ENCODE data around the gene BBX.
"Not testable (repeated sequence)": the region's sequence is repeated elsewhere in the genome, so short reads cannot be mapped to it uniquely, and the experiment has no call there.

The BBX gene

DNA sequence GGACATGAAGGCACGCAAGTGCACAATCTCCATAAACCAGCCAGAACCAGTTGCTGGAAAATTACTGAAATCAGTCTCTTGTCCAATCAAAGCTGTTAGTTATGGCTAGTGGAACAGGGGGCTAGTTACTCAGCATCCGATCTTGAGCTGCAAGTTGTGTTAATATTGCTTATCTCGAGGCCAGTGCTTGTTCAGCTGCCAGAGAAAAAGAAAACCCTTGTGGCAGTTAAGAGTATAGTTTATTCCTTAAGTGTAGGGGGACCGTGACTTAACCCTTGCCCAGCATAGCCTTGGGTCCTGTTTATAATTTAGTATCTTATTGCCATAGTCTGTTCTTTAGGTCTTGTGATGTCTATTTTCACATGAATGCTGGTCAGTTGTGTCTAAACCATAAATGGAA is 299.5 kb downstream of the BBX start:
- Mint-ChIP-seq H3K36me3 (ENCODE audit: low read depth) (no peaks in the 10 kb centered on the region), H3K9me3 (no peaks in the 10 kb centered on the region), H3K4me1 (ENCODE audit: low read depth) (no peaks in the 10 kb centered on the region), H3K4me3 (no peak overlapping the region), H3K27ac (no peak overlapping the region), H3K27me3 (ENCODE audit: low read depth) (peaks cover 11% of the 10 kb centered on the region)
- DNase-seq (ENCODE audit: low spot score) = no peak

DNA sequence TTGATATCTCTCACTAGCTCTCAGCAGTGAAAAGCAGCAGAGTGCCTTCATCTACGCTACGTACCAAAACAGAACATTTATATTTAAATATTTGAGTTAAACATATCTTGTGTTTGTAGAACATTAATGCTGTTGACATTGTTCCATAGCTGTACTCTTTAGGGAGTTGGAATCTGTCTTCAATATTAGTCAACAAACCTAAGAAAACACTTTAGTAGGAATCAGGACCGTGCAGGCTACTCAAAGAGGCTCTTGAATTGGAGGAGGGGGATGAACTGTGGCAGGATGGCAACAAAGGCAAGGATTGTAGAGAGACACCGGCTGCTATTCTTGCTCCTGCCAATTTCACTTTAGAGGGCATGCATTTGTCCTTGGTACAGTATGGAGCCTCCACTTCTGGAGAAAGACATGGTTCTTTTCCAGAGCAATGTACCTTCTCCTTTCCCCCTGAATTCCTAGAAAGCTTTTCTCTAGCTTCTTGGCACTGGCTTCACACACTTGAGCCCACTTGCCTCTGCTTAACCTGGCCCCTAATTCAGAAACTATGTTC is 302.1 kb downstream of the BBX start:
- no peak overlapping the region for H3K27ac Mint-ChIP-seq
- DNase-seq (ENCODE audit: low spot score) = no peak
- peaks cover 6% of the 10 kb centered on the region for H3K27me3 Mint-ChIP-seq (ENCODE audit: low read depth)
- no peak overlapping the region for H3K4me3 Mint-ChIP-seq
- no peaks in the 10 kb centered on the region for H3K36me3 Mint-ChIP-seq (ENCODE audit: low read depth)
- H3K4me1 Mint-ChIP-seq (ENCODE audit: low read depth) = no peaks in the 10 kb centered on the region
- H3K9me3 Mint-ChIP-seq = no peaks in the 10 kb centered on the region

DNA sequence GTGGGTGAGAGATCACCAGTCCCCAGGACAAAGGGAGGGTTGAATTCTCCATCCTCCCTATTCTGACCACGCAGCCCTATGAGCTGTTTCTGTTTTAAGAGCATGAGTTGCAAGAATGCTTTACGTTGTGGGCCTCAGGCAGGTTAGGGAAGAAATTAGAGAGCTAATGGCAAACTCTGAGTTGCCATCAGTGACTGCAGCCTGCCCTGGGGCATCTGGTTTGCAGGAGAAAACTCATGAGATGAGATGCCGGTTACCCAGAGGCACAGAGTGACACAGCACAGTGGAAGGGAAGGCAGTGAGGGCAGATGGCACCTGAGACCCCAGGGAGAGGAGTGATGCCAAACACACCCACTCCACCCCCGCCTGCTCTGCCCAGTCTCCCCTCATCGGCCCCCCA is 302.8 kb downstream of the BBX start:
- Mint-ChIP-seq H3K36me3 (ENCODE audit: low read depth) (no peaks in the 10 kb centered on the region), H3K27ac (no peak overlapping the region), H3K4me1 (ENCODE audit: low read depth) (no peaks in the 10 kb centered on the region), H3K4me3 (no peak overlapping the region), H3K27me3 (ENCODE audit: low read depth) (peaks cover 6% of the 10 kb centered on the region), H3K9me3 (no peaks in the 10 kb centered on the region)
- DNase-seq (ENCODE audit: low spot score) = no peak

DNA sequence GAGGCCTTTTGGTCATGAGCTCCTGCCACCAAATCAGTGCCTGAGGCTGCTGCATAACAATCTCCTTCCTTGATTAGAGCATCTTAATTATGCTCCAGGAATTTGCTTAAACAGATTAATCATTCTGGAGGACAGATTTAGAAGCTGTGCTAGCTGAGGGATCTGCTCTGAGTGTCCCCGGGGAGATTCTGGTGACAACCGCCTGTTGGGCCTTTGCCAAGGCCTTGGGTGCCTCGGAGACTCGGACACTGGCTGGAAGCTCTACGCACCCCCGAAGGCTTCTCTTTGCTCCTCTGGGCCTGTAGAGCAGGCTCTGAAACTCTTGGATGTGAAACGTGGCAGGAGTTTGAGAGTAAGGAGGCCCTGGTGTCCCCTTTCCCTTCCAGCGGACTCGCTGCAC is 304.0 kb downstream of the BBX start:
- Mint-ChIP-seq H3K4me3 (no peak overlapping the region), H3K27ac (no peak overlapping the region), H3K36me3 (ENCODE audit: low read depth) (no peaks in the 10 kb centered on the region), H3K9me3 (no peaks in the 10 kb centered on the region), H3K4me1 (ENCODE audit: low read depth) (no peaks in the 10 kb centered on the region), H3K27me3 (ENCODE audit: low read depth) (peaks cover 4% of the 10 kb centered on the region)
- no peak for DNase-seq (ENCODE audit: low spot score)

DNA sequence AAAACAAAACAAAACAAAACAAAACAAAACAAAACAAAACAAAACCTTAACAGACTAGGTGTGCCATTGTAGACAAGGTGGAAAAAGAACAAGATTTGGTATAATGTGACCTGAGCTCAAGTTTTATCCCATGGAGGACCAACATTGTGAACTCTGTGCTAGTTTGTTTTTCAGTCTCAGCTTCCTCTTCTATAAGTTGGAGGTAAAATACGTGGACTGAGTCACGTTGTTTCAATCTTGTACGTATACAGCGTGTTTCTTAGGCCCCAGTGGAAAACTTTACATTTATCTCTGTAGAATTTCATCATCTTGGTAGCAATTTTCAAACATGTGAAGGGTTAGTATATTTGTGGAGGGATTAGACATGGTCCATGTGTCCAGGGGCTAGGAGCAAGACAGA is 306.4 kb downstream of the BBX start:
- H3K36me3 Mint-ChIP-seq (ENCODE audit: low read depth) = no peaks in the 10 kb centered on the region
- no peaks in the 10 kb centered on the region for H3K4me1 Mint-ChIP-seq (ENCODE audit: low read depth)

DNA sequence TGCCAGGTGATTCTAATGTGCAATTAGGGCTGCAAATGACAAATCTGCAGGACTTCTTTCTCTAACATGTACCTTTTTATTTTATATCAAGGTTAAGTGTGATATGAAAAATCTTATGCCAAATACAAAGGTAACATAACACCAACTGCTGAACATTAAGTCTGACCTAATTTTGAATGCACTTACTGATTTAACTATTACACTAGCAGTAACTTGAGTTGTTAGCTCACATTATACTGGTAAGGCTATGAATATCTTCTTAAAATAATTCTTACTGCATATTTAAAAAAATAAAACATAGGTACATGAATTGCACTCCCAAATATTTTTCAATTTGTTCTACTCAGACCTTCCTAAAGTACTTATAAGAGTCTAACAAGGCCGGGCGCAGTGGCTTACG is 308.8 kb downstream of the BBX start:
- Mint-ChIP-seq H3K4me3 (no peak overlapping the region), H3K36me3 (ENCODE audit: low read depth) (no peaks in the 10 kb centered on the region), H3K27ac (no peak overlapping the region), H3K4me1 (ENCODE audit: low read depth) (no peaks in the 10 kb centered on the region), H3K9me3 (no peaks in the 10 kb centered on the region), H3K27me3 (ENCODE audit: low read depth) (no peaks in the 10 kb centered on the region)
- DNase-seq (ENCODE audit: low spot score) = no peak

More for the DNA sequence above, 306.4 kb downstream of the BBX start:
- Mint-ChIP-seq H3K9me3 (no peaks in the 10 kb centered on the region), H3K27ac (no peak overlapping the region), H3K27me3 (ENCODE audit: low read depth) (no peaks in the 10 kb centered on the region), H3K4me3 (no peak overlapping the region)
- no peak for DNase-seq (ENCODE audit: low spot score)

DNA sequence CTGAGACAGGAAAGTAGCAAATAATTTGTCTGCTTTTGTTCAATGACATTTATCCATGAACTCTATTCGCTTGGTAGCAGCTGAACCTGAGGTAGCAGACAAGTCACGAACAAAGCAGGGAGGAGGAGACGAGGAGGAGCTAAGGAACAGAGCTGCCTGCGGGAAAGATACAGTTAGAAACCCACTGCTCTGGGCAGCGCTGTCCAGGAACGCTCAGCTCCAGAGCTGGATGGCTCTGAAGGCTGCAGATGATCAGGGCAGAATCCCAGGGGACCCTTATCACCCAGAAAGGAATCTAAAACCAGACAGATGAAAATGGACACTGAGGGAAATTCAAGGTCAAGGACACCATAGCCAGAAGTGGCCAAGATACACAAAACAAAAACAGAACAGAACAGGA is 310.3 kb downstream of the BBX start:
- Mint-ChIP-seq H3K4me3 (no peak overlapping the region), H3K36me3 (ENCODE audit: low read depth) (no peaks in the 10 kb centered on the region), H3K9me3 (no peaks in the 10 kb centered on the region), H3K27ac (no peak overlapping the region), H3K4me1 (ENCODE audit: low read depth) (no peaks in the 10 kb centered on the region), H3K27me3 (ENCODE audit: low read depth) (no peaks in the 10 kb centered on the region)
- DNase-seq (ENCODE audit: low spot score) = no peak

DNA sequence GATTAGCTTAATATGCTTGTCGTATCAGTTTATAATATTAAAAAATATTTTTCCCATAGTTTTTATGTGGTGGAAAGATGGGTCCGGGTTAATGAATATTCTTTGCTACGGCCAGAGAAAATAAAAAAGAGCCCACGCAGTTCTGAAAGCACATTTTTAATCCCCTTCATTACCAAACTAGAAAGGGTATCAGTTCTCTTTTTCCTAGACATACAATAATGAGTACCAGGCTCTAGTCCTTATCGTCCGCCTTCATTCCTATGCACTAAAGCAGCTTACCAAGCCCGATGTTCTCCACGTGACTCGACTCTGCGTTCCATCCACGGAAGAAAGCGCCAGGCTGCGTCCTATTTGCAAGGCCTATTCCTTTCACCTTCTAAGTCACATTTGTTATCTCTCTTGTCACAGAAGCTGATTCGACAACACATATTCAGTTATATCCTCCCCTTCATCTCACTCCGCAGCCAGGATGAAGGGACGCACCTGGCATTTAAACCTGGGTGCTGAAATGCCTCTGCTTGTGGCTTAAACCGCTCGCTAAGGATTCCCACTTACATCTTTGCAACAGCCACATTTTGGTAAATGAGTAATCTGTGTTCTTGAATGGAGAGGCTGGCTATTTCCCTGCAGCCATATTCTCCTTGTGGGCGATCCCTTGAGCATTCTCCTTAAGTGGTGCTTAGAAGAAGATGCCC is 311.1 kb downstream of the BBX start:
- Mint-ChIP-seq H3K4me3 (no peak overlapping the region), H3K27me3 (ENCODE audit: low read depth) (no peaks in the 10 kb centered on the region), H3K36me3 (ENCODE audit: low read depth) (no peaks in the 10 kb centered on the region)

DNA sequence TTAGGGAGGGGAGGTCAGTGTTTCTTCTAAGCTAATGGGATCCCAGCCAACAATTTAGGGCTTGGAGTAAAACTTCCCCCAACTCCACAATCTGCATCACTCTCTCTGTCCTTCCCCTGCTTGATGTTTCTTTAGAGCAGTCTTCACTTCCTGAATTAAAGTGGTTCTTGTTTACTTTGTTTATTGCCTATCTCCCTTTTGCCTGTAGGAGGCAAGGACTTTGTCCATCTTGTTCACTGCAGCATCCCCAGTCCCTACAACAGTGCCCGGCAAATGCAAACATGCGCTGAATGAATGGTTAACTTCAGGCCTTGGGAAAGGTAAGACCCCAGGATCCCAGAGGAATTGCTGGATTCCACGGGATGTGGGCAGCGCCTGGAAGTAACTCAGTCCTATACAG is 312.2 kb downstream of the BBX start:
- H3K4me3 Mint-ChIP-seq; DNase-seq (ENCODE audit: low spot score); H3K36me3 Mint-ChIP-seq (ENCODE audit: low read depth); H3K9me3 Mint-ChIP-seq; H3K27me3 Mint-ChIP-seq (ENCODE audit: low read depth); H3K4me1 Mint-ChIP-seq (ENCODE audit: low read depth); H3K27ac Mint-ChIP-seq: not testable (repeated sequence)

More for the DNA sequence above, 311.1 kb downstream of the BBX start:
- Mint-ChIP-seq H3K4me1 (ENCODE audit: low read depth) (no peaks in the 10 kb centered on the region), H3K9me3 (no peaks in the 10 kb centered on the region), H3K27ac (no peak overlapping the region)
- no peak for DNase-seq (ENCODE audit: low spot score)

DNA sequence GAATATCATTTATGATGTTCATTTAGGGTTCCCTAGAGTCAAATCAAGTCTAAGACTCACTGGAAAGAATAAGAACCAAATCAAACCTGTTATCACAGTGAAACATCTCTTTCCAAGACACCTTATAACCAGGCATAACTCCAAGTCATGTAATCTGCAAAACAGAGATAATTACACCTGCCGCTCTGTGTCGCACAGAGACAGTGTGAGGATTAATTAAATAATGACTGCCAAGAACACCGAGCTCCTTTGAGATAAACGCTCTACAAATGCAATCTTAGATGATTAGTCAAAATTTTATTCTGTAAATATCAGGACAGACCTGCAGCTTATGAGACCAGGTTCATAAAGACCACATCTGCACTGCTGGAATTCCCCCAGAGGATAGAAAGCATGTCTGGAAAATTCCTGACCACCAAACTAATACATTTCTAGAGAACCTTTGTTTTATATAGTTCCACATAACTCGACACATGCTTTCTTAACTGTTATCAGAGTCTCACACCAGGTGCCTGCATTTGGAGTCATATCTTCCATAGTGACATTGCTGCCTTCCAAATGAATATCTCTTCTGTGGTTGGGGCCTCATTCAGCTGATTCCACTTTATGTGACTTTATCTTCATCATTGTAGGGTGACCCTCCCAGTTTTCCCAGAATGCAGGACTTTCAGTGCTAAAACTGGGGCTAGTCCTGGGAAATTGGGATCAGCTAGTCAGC is 315.3 kb downstream of the BBX start:
- Mint-ChIP-seq H3K27me3 (ENCODE audit: low read depth) (peaks cover 1% of the 10 kb centered on the region), H3K4me1 (ENCODE audit: low read depth) (no peaks in the 10 kb centered on the region), H3K4me3 (no peak overlapping the region), H3K9me3 (no peaks in the 10 kb centered on the region), H3K27ac (no peak overlapping the region), H3K36me3 (ENCODE audit: low read depth) (no peaks in the 10 kb centered on the region)
- DNase-seq (ENCODE audit: low spot score) = no peak

DNA sequence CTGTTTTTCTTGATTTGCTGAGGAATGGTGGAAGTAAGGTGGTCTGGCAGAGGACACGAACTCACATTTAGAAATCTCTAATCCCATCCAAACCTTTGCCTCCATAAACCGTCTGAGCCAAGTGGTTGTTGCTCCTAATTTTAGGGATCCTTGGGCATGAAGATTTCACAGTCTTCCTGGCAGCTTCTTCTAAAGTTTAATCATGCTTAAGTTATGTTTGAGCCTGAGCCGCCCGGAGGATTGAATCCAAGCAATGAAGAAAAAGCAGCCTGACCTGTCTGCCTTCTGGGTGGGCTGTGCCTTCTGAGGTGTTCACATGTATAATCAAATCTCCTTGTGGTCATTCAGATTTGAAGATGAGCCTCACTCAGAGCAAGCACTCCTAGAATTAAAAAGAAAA is 319.1 kb downstream of the BBX start:
- Mint-ChIP-seq H3K27me3 (ENCODE audit: low read depth) (peaks cover 4% of the 10 kb centered on the region), H3K9me3 (no peaks in the 10 kb centered on the region), H3K27ac (no peak overlapping the region), H3K4me3 (no peak overlapping the region), H3K36me3 (ENCODE audit: low read depth) (no peaks in the 10 kb centered on the region), H3K4me1 (ENCODE audit: low read depth) (no peaks in the 10 kb centered on the region)
- no peak for DNase-seq (ENCODE audit: low spot score)

DNA sequence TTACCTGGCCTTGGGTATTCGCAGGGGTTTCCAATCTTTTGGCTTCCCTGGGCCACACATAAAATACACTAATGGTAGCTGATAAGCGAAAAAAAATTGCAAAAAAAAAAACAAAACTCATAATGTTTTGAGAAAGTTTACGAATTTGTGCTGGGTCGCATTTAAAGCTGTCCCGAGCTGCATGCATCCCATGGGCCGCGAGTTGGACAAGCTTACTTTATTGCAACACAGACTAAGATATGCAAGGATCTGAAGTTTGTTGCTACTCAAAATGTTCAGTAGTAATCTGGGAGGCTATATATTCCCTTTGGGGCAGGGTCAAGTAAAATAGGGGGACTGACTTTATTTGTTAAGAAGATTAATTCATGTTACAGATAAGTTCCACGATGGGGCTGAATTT is 320.2 kb downstream of the BBX start:
- Mint-ChIP-seq H3K27ac (no peak overlapping the region), H3K27me3 (ENCODE audit: low read depth) (peaks cover 7% of the 10 kb centered on the region), H3K4me1 (ENCODE audit: low read depth) (no peaks in the 10 kb centered on the region), H3K9me3 (no peaks in the 10 kb centered on the region), H3K36me3 (ENCODE audit: low read depth) (no peaks in the 10 kb centered on the region), H3K4me3 (no peak overlapping the region)
- DNase-seq (ENCODE audit: low spot score) = no peak

DNA sequence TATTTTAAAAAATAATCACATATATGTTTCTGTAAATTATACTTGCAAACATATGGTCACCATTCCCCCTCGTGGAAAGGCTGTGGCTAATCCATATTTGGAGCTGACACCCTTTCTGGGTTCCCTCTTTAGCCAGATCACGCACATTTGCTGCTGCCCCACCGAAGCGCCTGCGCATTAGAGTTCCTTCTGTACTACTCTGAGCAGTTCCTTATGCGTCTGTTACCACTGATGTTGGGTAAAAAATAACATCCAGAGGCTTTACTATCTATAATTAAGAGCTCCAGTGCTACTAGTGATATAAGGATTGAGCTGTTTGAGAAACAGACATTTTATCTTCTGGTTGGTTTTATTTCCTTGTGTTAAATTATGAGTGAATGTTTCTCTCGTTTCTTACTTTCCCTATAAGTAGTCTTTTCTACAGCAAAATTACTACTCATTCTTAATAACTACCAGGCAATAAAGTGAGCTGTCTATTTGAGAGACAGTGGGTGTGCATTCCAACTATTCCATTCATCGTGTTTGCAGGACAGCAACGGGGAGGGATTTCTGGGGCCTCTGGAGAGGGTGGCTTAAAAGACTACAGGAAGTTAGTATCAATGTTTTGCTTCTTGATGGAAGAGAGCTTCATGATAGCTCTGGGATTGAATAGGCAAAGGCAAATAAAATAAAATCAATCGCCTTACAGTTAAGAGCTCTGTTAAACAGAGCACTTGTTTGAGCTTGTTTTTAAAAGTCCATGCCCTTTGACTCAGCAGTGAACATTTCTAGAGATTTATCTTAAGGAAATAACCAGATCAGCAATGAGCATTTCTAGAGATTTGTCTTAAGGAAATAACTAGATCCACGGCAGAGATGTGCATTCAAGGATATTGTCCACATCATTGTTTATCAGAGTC is 322.9 kb downstream of the BBX start:
- Mint-ChIP-seq H3K36me3 (ENCODE audit: low read depth) (no peaks in the 10 kb centered on the region), H3K27ac (no peak overlapping the region), H3K4me3 (no peak overlapping the region), H3K9me3 (no peaks in the 10 kb centered on the region), H3K4me1 (ENCODE audit: low read depth) (peaks cover 1% of the 10 kb centered on the region), H3K27me3 (ENCODE audit: low read depth) (peaks cover 7% of the 10 kb centered on the region)
- DNase-seq (ENCODE audit: low spot score) = no peak

DNA sequence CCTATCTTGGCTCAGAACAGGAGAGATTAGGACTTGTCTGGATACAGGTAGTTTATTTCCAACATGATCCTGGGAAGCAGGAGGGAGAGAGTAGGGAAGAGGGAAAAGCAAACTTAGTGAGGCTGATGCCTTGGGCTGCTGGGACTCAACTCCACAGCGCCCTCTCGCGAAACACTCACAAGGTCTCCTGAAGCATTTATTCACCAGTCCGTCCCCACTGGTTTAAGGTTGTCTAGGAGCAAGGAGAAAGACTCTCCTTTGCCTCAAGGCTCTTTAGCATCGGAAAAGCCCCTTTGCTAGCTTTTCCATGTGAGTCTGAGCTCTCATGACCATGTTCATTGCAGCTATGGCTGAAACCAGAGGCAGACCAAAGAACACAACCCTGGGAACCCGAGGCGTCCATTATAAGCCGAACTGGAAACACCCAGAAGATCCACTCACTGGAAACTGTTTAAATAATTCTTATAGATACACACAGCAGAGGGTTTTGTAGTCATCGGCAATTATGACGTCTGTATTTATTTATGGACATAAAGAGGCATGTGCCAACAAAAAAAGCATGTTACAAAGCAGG is 323.6 kb downstream of the BBX start:
- Mint-ChIP-seq H3K4me3 (no peak overlapping the region), H3K36me3 (ENCODE audit: low read depth) (no peaks in the 10 kb centered on the region), H3K27me3 (ENCODE audit: low read depth) (peaks cover 8% of the 10 kb centered on the region), H3K4me1 (ENCODE audit: low read depth) (peaks cover 5% of the 10 kb centered on the region), H3K27ac (no peak overlapping the region), H3K9me3 (no peaks in the 10 kb centered on the region)
- no peak for DNase-seq (ENCODE audit: low spot score)

Data from T-helper 2 cell treated with Interferon-gamma antibody and Interleukin-4, amounts not matched to agents 5 μg/mL and 100 μg/mL, for 36 hours (primary cell).